GM18519 (cell line): ENCODE measurements around the gene FAM241B.

ENCODE experiments used
- ATAC-seq: cut with Tn5 transposase; IDR thresholded peaks from one replicate; pipeline ENCODE4 v1.9.1; 2021; ENCODE audit warnings: mild to moderate bottlenecking, moderate library complexity; ENCODE audit not compliant: unreplicated experiment, low FRiP score

The FAM241B gene

DNA sequence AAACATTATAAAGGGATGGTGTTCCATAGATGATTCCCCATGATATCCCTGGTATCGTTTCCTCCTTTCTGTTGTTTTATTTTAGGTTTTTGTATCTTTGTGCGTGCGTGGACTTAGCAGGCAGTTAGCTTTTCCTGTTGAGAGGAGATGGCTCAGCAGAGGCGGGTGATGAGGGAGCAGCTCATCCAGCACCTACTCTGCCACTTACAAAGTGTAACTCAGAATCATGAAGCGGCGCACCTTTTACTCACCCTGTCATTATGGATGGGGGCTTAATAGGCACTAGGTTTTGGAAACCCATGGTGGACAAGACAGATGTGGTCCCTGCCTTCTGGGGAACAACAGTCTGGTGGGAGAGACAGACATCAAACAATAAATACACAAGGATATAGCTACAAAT lies 17.1 kb downstream of the FAM241B start:
- ATAC-seq, result no peak

- no peak for ATAC-seq
Measured at GRCh38 chr10:69647819-69648218, 17.8 kb downstream of the FAM241B start.

DNA sequence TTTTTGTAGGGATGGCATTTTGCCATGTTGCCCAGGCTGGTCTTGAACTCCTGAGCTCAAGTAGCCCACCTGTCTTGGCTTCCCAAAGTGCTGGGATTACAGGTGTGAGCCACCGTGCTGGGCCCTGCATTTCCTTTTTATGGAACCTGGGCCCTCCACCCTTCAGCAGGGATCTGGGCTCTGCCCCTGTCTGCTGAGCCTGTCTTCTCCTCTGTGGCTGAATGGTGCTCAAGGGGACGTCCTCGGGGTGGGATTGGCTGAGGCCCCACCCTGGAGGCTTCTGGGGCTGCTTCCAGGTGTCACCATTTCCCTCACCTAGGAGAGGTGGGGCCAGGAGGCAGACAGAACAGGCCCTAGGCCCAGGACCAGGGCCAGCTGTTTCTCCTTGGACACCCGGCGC lies 18.4 kb downstream of the FAM241B start:
- ATAC-seq, result no peak

DNA sequence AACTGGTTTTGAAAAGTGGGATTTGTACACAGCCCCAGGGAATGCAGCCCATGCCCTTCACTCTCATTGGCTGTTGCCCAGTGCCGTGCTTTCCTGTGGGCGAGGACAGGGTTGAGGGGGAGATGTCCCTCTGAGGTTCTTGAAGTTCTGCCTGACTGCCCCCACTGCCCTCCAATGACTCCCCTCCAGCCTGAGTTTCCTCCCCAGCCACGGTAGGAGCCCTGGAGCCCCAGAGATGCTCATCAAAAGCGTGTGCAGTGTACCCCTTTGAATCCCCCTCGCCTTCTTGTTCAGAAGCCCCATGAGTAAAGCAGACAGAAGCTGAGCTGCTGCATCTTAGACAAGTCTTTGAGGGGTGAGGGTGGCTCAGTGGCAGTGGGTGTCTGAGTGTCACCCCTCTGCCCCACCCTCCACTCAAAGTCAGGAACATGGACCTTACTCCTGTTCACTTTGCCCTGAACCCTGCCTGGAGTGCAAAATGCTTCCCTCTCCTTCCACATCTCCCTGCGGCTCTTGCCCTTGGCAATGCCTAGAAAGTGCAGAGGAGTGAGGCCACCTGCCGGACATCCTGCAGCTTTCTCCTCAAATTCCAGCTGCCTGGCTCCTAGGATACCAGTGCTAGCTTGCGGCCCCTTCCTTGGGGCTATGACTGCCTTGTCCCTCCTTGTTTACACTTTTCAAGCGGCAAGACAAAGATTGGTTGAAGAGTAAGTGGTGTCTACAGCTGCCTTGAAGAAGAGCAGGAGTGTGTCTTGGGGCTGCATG lies 19.9 kb downstream of the FAM241B start:
- no peak for ATAC-seq

DNA sequence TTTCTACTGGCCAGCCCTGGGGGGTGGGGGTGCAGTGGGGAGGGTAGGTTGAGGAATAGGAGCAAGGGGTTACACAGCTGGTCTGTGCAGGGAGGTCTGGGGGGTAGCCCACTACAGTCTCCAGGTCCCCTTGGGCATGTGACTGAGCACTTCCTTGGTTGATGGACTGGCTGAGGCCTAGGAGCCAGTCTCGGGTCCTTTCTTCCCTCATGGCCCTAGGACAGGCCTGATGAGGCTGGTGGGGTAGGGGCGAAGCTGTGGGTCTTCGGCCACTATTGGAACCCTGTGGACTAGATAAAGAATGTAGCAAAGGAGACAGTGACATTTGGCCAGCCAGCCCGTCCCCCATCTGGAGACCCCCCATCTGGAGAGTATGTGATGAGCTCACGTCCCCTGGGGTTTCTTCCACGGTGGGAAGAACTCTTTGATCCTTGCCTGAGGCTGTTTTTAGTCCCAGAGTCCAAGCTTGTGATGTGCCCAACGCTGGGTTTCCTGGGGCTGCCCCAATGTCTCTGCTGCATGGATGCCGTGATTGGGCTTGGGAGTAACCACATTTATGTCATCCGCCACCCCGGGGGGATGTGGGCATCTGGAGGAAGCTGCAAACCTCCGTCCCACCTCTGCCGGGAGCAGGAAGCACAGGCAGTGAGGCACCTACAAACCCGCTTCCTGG lies 20.7 kb downstream of the FAM241B start:
- ATAC-seq, result no peak

DNA sequence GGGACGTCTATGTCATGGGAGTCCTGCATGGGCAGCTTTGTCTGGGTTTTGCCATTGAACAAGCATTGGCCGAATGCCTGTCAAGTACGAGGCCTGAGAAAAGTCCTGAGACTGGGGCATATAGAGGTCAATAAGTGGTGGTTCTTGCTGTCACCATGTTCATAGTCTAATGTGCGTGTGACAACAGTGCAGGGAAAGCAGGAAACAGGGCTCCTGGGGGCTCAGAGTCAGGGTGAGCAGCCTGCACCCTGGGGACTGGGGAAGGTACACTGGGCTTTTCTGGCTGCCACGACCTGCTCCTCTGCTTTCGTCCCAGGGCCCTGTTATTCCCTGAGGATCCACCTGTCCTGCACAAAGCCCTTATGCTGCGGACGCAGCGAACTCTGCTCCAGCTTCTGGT lies 21.3 kb downstream of the FAM241B start:
- ATAC-seq, result no peak

DNA sequence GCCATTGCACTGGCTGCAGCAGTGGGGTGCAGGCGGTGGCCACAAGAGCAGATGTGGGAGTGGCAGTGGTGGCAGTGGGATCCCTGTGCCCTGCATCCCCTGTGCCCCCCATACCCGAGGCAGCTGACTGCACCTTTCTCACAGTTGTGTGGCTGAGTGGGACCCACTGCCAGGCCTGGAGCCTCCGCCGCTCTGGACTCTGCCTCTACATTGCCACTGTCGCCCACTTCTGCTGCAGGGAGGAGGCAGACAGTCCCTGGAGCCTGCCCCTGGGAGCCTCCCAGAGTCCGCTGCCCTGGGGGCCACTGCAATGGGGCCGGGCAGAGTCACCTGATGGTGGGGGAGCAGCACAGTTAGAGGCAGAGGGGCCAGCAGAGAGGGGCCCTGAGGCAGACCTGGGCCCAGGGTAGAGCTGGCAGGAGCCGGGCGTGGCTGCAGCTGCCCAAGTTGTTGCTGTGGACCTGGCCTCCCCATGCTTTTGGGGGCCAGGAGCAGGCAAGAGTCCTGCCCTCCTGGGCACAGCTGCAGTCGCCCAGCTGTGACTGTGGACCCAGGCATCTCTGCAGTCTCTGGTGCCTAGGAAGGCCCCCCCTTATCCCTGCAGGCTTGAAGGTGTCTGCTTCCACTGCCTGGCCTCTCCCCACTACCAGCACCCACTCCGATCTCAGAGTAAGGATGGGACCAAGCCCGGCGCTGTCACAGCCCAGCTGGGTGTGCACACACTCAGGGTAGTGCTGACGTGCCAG lies 22.2 kb downstream of the FAM241B start:
- ATAC-seq, result no peak

DNA sequence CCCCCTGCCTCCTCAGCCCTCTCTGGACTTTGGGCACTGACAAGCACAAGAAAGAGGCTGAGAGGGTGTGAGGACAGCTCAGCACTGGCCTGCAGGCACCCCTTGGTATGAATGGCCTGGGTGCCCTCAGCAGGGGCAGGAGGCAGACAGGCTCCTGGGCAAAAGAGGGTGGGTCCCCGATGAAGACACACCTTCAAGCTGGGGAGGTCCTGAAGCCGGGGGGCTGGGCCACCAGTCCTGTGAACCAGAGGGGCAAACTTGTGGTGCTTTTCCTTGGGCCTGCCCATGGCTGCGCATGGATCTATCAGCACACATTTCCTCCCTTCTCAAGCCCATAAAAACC lies 22.8 kb downstream of the FAM241B start:
- no peak for ATAC-seq

- ATAC-seq, result no peak
Measured at GRCh38 chr10:69653561-69653960, 23.5 kb downstream of the FAM241B start.

GRCh38 chr10:69655124-69655867 lies 25.2 kb downstream of the FAM241B start:
- no peak for ATAC-seq

- no peak for ATAC-seq
Measured at GRCh38 chr10:69655868-69656555, 26.0 kb downstream of the FAM241B start.

DNA sequence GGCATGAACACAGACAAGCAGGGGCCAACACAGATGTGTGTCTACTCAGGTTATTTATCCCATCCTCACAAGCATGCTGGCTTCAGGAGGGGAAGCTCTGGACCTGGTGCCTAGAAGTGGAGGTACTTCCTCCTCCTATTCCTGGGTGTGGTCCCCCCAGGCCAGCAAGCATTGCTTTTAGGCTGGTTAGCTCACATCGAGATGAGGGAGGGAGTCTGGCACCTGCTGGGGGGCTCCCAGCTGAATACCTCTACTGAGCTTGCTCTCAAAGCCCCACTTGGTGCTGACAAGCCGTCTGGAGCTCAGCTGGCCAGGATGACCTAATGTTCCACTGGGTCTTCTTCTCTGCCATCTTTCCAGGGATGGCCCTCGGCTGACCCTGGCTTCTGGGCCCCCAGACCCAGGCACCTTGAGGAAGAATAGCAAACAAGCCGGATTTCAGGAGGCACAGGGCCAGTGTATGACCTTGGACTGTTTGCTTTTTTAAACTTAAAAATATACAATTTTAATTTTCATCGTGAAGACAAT lies 26.8 kb downstream of the FAM241B start:
- no peak for ATAC-seq

DNA sequence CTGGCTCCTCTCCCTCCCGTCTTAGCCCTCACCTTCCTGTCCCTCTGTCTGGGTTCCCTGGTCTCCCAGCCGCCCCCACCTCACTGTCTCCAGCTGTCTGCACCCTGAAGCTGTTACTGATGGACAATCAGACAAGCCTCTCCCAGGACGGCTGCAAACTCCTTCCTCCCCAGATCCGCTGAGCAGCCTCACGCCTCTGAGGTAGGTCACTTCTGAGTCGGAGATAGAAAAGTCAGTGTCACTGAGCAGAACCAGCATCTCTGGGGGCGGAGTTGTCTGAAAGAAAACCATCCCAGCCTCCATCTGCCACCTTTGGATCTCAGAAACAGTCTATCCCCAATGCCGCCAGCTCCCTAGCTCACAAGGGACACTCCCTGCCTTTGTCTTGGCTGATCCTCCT lies 27.4 kb downstream of the FAM241B start:
- ATAC-seq, result no peak

- ATAC-seq, result no peak
Measured at GRCh38 chr10:69657866-69658265, 27.8 kb downstream of the FAM241B start.

- ATAC-seq, result no peak
Measured at GRCh38 chr10:69659241-69660038, 29.4 kb downstream of the FAM241B start.

DNA sequence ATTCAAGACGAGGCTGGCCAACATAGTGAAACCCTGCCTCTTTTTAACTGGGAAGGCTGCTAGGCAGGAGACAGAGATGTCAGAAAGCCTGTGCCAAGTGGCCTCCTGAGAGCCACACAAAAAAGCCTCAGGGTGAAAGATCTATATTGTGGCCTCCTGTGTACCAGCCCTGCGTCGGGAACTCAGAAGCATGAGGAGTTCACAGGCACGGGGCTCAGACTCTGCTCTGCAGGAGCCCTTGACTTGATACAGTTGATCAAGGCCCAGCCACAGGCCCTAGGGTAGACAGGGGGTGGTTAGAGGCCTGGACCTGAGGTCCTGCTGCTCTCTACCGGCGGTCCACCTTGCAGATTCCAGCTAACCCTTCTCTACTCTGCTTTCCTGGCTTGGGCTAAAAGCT lies 30.2 kb downstream of the FAM241B start:
- no peak for ATAC-seq

DNA sequence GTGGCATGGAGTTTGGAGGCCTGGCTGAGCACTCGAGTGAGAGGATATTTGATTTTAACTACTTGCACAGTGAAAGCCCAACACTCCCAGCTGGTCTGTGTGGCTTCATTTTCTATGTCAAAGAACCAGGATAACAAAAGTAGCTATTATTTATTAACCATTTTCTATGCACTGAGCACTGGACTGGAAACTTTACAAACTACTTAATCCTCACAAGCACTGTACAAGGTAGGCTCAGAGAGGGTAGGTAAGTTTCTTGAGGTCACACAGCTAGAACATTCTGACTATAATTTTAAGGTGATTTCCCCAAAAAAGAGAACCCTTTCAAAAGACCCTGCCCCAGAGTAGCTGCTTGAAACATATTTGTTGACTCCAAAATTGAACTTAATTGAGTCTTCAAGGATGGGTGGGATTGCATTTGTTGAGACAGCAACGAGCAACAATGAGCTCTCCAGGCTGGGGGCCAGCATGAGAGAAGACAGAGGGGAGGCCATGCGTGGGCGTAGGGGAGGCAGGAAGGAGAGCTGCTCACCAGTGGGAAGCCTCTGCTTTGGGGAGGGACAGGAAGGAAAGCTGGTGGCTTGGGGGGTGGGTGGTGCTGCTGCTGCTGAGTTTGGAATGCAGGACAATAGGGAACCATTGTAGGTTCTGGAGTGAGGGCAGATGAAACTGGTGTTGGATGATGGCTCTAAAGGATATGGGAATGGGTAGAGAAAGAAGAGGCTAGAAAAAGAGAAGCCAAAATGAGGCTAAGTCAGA lies 31.5 kb downstream of the FAM241B start:
- no peak for ATAC-seq

- no peak for ATAC-seq
Measured at GRCh38 chr10:69662173-69662877, 32.3 kb downstream of the FAM241B start.
